H1 (cell line): ENCODE data around the gene ADRM1. TPM values are rescaled to one million over a fixed set of nuclear protein-coding genes. Genes with fewer than 3 reads are reported as not detected.

Experiments used
- CTCF ChIA-PET: fragments of 300-600 bp; sonication (Branson Sonifier 250); formaldehyde crosslinking; loops from one replicate; lab custom pipeline; 2021; ENCODE audit not compliant: partially characterized antibody; lab: Charles Lee
- POLR2A ChIA-PET: fragments of 300-600 bp; sonication (Branson Sonifier 250); formaldehyde crosslinking; loops from one replicate; lab custom pipeline; 2021; ENCODE audit warnings: inconsistent platforms; ENCODE audit not compliant: partially characterized antibody; lab: Charles Lee
- DNase-seq, 2 experiments: peaks; one replicate each; pipeline versions ENCODE4 v3.0.0 to v3.0.0-alpha.2; 2010 to 2022; ENCODE audit warnings: low spot score in 2 of 2, low read depth in 1 of 2, mixed read lengths in 1 of 2
- FAIRE-seq: peaks from 2 replicates; lab custom pipeline; 2011; peaks lifted over from hg19 to GRCh38; lab: Jason Lieb, UNC
- H2AFZ ChIP-seq: 2 replicates; pipeline ENCODE4 v1.8.1; 2012; ENCODE audit warnings: low read length, inconsistent platforms
- H2AK5ac ChIP-seq: 2 replicates; pipeline ENCODE4 v1.6.1; 2013; ENCODE audit warnings: low read depth, low read length
- H2BK120ac ChIP-seq: replicated peaks from 2 replicates; pipeline ENCODE3; 2013; ENCODE audit warnings: low read depth, low read length, inconsistent platforms
- H2BK12ac ChIP-seq: 2 replicates; pipeline ENCODE4 v1.6.1; 2013; ENCODE audit warnings: low read depth, low read length
- H2BK15ac ChIP-seq: 2 replicates; pipeline ENCODE4 v1.6.1; 2013; ENCODE audit warnings: low read length
- H2BK20ac ChIP-seq: 2 replicates; pipeline ENCODE4 v1.6.1; 2013; ENCODE audit warnings: low read length
- H2BK5ac ChIP-seq: 2 replicates; pipeline ENCODE4 v1.6.1; 2013; ENCODE audit warnings: low read depth, low read length
- H3K14ac ChIP-seq: 2 replicates; pipeline ENCODE4 v1.6.1; 2013; ENCODE audit warnings: inconsistent platforms; ENCODE audit not compliant: insufficient read length
- H3K18ac ChIP-seq: 2 replicates; pipeline ENCODE4 v1.6.1; 2013; ENCODE audit warnings: low read length; ENCODE audit errors: extremely low read depth
- H3K23ac ChIP-seq: 2 replicates; pipeline ENCODE4 v1.6.1; 2013; ENCODE audit warnings: inconsistent platforms; ENCODE audit not compliant: insufficient read length
- H3K23me2 ChIP-seq: 2 replicates; pipeline ENCODE4 v1.6.1; 2013; ENCODE audit warnings: low read depth, low read length
- H3K27ac ChIP-seq: 2 replicates; pipeline ENCODE4 v1.6.1; 2011; ENCODE audit warnings: low read depth, low read length, inconsistent platforms
- H3K27me3 ChIP-seq, 4 experiments: replicated peaks in 1 of 4; 1 replicate in 1 of 4; 2 replicates in 3 of 4; pipeline versions ENCODE4 v1.6.1 to v1.8.1; 2011 to 2013; ENCODE audit warnings: low read length in 3 of 4, mild to moderate bottlenecking in 3 of 4, inconsistent platforms in 2 of 4, mixed read lengths in 2 of 4, moderate library complexity in 1 of 4; ENCODE audit not compliant: control insufficient read depth in 3 of 4, insufficient read depth in 3 of 4; ENCODE audit errors: extremely low read depth in 1 of 4
- H3K36me3 ChIP-seq, 4 experiments: 2 replicates each; pipeline versions ENCODE4 v1.6.1 to v1.8.1; 2011 to 2013; ENCODE audit warnings: mild to moderate bottlenecking in 4 of 4, low read length in 3 of 4, moderate library complexity in 2 of 4, control low read depth in 1 of 4, inconsistent platforms in 1 of 4; ENCODE audit not compliant: insufficient read depth in 4 of 4, control insufficient read depth in 2 of 4
- H3K4ac ChIP-seq: replicated peaks from 2 replicates; pipeline ENCODE3; 2013; ENCODE audit warnings: low read length, low read depth, mixed read lengths, inconsistent platforms; ENCODE audit not compliant: insufficient read length
- H3K4me1 ChIP-seq, 4 experiments: replicated peaks in 1 of 4; 1 replicate in 1 of 4; 2 replicates in 3 of 4; pipeline versions ENCODE4 v1.6.1 to v1.8.1; 2011 to 2013; ENCODE audit warnings: low read length in 3 of 4, inconsistent platforms in 2 of 4, mixed read lengths in 1 of 4; ENCODE audit not compliant: insufficient read depth in 4 of 4, control insufficient read depth in 3 of 4
- H3K4me2 ChIP-seq, 2 experiments: 2 replicates each; pipeline versions ENCODE4 v1.6.1 to v1.8.1; 2011 to 2013; ENCODE audit warnings: low read depth in 2 of 2, low read length in 2 of 2, control low read depth in 1 of 2, inconsistent platforms in 1 of 2, mild to moderate bottlenecking in 1 of 2; ENCODE audit not compliant: insufficient read depth in 1 of 2
- H3K4me3 ChIP-seq, 4 experiments: fragments of 200-600, 300-600 bp in 1 of 4; sonication (generic), shearing (Covaris generic), sonication (Bioruptor Twin) in 1 of 4; 2 replicates each; pipeline versions ENCODE4 v1.5.1 to v1.8.1; 2011 to 2016; ENCODE audit warnings: low read length in 4 of 4, low read depth in 3 of 4, control low read depth in 2 of 4, inconsistent platforms in 2 of 4, mild to moderate bottlenecking in 2 of 4, mixed read lengths in 1 of 4, moderate library complexity in 1 of 4; ENCODE audit not compliant: insufficient read depth in 2 of 4; ENCODE audit errors: extremely low read depth in 1 of 4
- H3K56ac ChIP-seq: replicated peaks from 2 replicates; pipeline ENCODE3; 2013; ENCODE audit warnings: low read depth, mild to moderate bottlenecking, mixed read lengths, low read length, inconsistent platforms; ENCODE audit not compliant: insufficient read length
- H3K79me1 ChIP-seq: 2 replicates; pipeline ENCODE4 v1.6.1; 2013; ENCODE audit warnings: low read depth, low read length, control low read depth
- H3K79me2 ChIP-seq, 2 experiments: 2 replicates each; pipeline versions ENCODE4 v1.6.1 to v1.8.1; 2012 to 2013; ENCODE audit warnings: low read length in 2 of 2, mild to moderate bottlenecking in 2 of 2, inconsistent platforms in 1 of 2; ENCODE audit not compliant: insufficient read depth in 2 of 2, control insufficient read depth in 1 of 2
- H3K9ac ChIP-seq, 4 experiments: replicated peaks in 1 of 4; 1 replicate in 1 of 4; 2 replicates in 3 of 4; pipeline versions ENCODE4 v1.6.1 to v1.8.1; 2011 to 2013; ENCODE audit warnings: low read depth in 3 of 4, low read length in 3 of 4, control low read depth in 2 of 4, mild to moderate bottlenecking in 2 of 4, moderate library complexity in 2 of 4, inconsistent platforms in 1 of 4; ENCODE audit errors: extremely low read depth in 1 of 4
- H3K9me3 ChIP-seq, 2 experiments: 2 replicates each; pipeline versions ENCODE4 v1.6.1 to v1.8.1; 2012 to 2013; ENCODE audit warnings: mild to moderate bottlenecking in 2 of 2, moderate library complexity in 2 of 2, control low read depth in 1 of 2, inconsistent platforms in 1 of 2, low read depth in 1 of 2, low read length in 1 of 2, mixed read lengths in 1 of 2; ENCODE audit not compliant: insufficient read depth in 2 of 2
- H4K20me1 ChIP-seq, 2 experiments: replicated peaks in 1 of 2; 2 replicates each; pipeline versions ENCODE3 to v1.8.1; 2011 to 2013; ENCODE audit warnings: inconsistent platforms in 2 of 2, low read length in 2 of 2, mild to moderate bottlenecking in 1 of 2; ENCODE audit not compliant: insufficient read depth in 2 of 2, control insufficient read depth in 1 of 2
- H4K5ac ChIP-seq: 2 replicates; pipeline ENCODE4 v1.6.1; 2013; ENCODE audit warnings: low read length, low read depth, mixed read lengths, inconsistent platforms; ENCODE audit not compliant: insufficient read length
- H4K8ac ChIP-seq: 2 replicates; pipeline ENCODE4 v1.8.0; 2013; ENCODE audit warnings: mild to moderate bottlenecking, moderate library complexity, low read length, inconsistent platforms; ENCODE audit not compliant: insufficient read depth; ENCODE audit errors: extremely low read depth
- H4K91ac ChIP-seq: replicated peaks from 2 replicates; pipeline ENCODE3; 2013; ENCODE audit warnings: low read length, mixed read lengths, inconsistent platforms; ENCODE audit not compliant: insufficient read length
- ASH2L ChIP-seq: fragments of 200-600, 300-600 bp; sonication (generic); IDR thresholded peaks from one replicate; pipeline ENCODE4 v1.7.1; 2017; ENCODE audit warnings: low read length
- CTBP2 ChIP-seq: IDR thresholded peaks from 2 replicates; pipeline ENCODE4 v1.7.0; 2011; ENCODE audit warnings: borderline replicate concordance, mild to moderate bottlenecking, moderate library complexity, mixed read lengths, low read length; ENCODE audit not compliant: insufficient read depth, insufficient read length
- EGR1 ChIP-seq: IDR thresholded peaks from 2 replicates; pipeline ENCODE4 v1.6.1; 2011; ENCODE audit warnings: low read depth, low read length, borderline replicate concordance
- JUN ChIP-seq: IDR thresholded peaks from 2 replicates; pipeline ENCODE4 v1.6.1; 2011; ENCODE audit warnings: low read depth, mild to moderate bottlenecking, improper control_type of control experiment, low read length
- KDM1A ChIP-seq: fragments of 200-600, 300-600 bp; sonication (generic); IDR thresholded peaks from 2 replicates; pipeline ENCODE4 v1.7.1; 2016; ENCODE audit warnings: mild to moderate bottlenecking, low read length, borderline replicate concordance
- PHF8 ChIP-seq: fragments of 200-600 bp; sonication (generic); conservative IDR thresholded peaks from 2 replicates; pipeline ENCODE4 v1.7.1; 2012; ENCODE audit warnings: low read depth, mild to moderate bottlenecking, inconsistent platforms, low read length, moderate library complexity
- POLR2A ChIP-seq, 2 experiments: IDR thresholded peaks; 1 replicate in 1 of 2; 2 replicates in 1 of 2; pipeline ENCODE4 v1.6.1; 2011; ENCODE audit warnings: low read depth in 2 of 2, low read length in 2 of 2, mild to moderate bottlenecking in 2 of 2; ENCODE audit errors: control extremely low read depth in 1 of 2
- RBBP5 ChIP-seq: IDR thresholded peaks from 2 replicates; pipeline ENCODE4 v1.7.1; 2012; ENCODE audit warnings: low read depth, mild to moderate bottlenecking, inconsistent platforms, low read length, moderate library complexity, borderline replicate concordance
- RFX5 ChIP-seq: IDR thresholded peaks from 2 replicates; pipeline ENCODE4 v1.6.1; 2011; ENCODE audit warnings: low read depth, low read length, improper control_type of control experiment, borderline replicate concordance
- SIN3A ChIP-seq, 2 experiments: IDR thresholded peaks in 1 of 2; conservative IDR thresholded peaks in 1 of 2; 2 replicates each; pipeline ENCODE4 v1.6.1; 2011 to 2012; ENCODE audit warnings: low read length in 2 of 2, improper control_type of control experiment in 1 of 2, low read depth in 1 of 2, mild to moderate bottlenecking in 1 of 2
- WGBS, 2 experiments: shearing (Covaris generic) in 1 of 2; methylation state at CpG; one replicate each; pipeline versions ENCODE4 v1.1.6 to v1.1.7; 2013 to 2015; ENCODE audit warnings: low lambda C conversion rate in 2 of 2, mixed read lengths in 2 of 2, inconsistent platforms in 1 of 2, low coverage in 1 of 2, missing lambda C conversion rate in 1 of 2; ENCODE audit not compliant: insufficient replicate concordance in 2 of 2, insufficient coverage in 1 of 2, insufficient read length in 1 of 2; ENCODE audit errors: extremely low coverage in 1 of 2, missing lambda C conversion rate in 1 of 2; 5-methylcytosine and 5-hydroxymethylcytosine counted together
- polyA plus RNA-seq, 7 experiments: library from polyadenylated mRNA; depleted of rRNA in 3 of 7; stranded (reverse) in 5 of 7; unstranded in 2 of 7; fragments of >200 nt in 5 of 7; fragments of 200-250 nt in 2 of 7; gene quantifications; 1 replicate in 5 of 7; 2 replicates in 1 of 7; 4 replicates in 1 of 7; pipeline versions ENCODE4 v1.2.1 to v1.2.3, GENCODE V29; 2011 to 2013; ENCODE audit warnings: missing spikeins in 2 of 7, mixed read lengths in 2 of 7
- total RNA-seq: library from RNA; stranded (reverse); fragmentation: NEBNext Ultra II Directional; extraction: Animal tissue kit (Norgen Biotek cat#: 25700); gene quantifications from 2 replicates; pipeline ENCODE4 v1.2.1, GENCODE V29; 2021
- TF ChIP-seq, protein P1 (sequence below): IDR thresholded peaks from 2 replicates; pipeline ENCODE4 v1.6.1; 2011; ENCODE audit warnings: low read depth, mild to moderate bottlenecking, low read length; ENCODE audit not compliant: insufficient read depth

The ADRM1 gene
- total and polyA plus RNA-seq, 2 of the 8 experiments (the other 6 are each of a cell fraction or from before 2014, with no cell fraction given), result 126 to 214 TPM

- POLR2A ChIA-PET, result interaction anchor here (0.9 to 14.6 kb wide), 9 partner anchors 12 to 98 kb away, joined by 3 to 170 read pairs (median 4); partner anchors contain the start of genes LAMA5 and RPS21
- peak overlapping the region; percentile 62 to 96 (median 90) for H3K4me3 ChIP-seq
- H3K18ac ChIP-seq, result no peak overlapping the region
- no peaks in the 10 kb centered on the region for H3K9me3 ChIP-seq
- CTCF ChIA-PET, result interaction anchor here (1.3 to 1.8 kb wide), 3 partner anchors 62 to 80 kb away, joined by 4 to 5 read pairs (median 5); no protein-coding TSS in a partner anchor
- no peak for FAIRE-seq
- H4K5ac ChIP-seq, result no peak overlapping the region
- H3K4ac ChIP-seq, result no peak overlapping the region
- no peak overlapping the region for H4K8ac ChIP-seq
- WGBS, 2 experiments, result 0% methylated on average over 6 of the region's 39 CpGs; no CpG with 5 or more reads in 1 of the 2 experiments
- H3K14ac ChIP-seq, result no peak overlapping the region
- no peak for TF ChIP-seq EGR1
- no peak for TF ChIP-seq KDM1A
- TF ChIP-seq ASH2L, result no peak
- TF ChIP-seq JUN, result no peak
- TF ChIP-seq RFX5, result no peak
- TF ChIP-seq RBBP5, result no peak
- TF ChIP-seq PHF8, result peak; percentile 63
- 0 out of 4 replicates have a peak, but pooled peaks of 1 of the 2 experiments have one; percentile 7 for TF ChIP-seq SIN3A (conservative IDR thresholded peaks at IDR 0.05 in 1 of 2, IDR thresholded peaks at IDR 0.05 in 1 of 2; ENCODE audit: low read depth in 1 of 2, low read length in 2 of 2)
- TF ChIP-seq, protein P1, sequence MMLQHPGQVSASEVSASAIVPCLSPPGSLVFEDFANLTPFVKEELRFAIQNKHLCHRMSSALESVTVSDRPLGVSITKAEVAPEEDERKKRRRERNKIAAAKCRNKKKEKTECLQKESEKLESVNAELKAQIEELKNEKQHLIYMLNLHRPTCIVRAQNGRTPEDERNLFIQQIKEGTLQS, result no peak
- TF ChIP-seq CTBP2, result no peak
- TF ChIP-seq POLR2A (IDR thresholded peaks at IDR 0.05; ENCODE audit: control extremely low read depth in 1 of 2, low read depth in 2 of 2, low read length in 2 of 2), result 0 out of 3 replicates have a peak, but pooled peaks of 1 of the 2 experiments have one; percentile 6
- TF ChIP-seq, all 59 proteins: peak for 3
- peaks cover 18% of the 10 kb centered on the region for H3K79me1 ChIP-seq
- peak overlapping the region; percentile 60; the same call in 1 of the 2 replicates for H3K27ac ChIP-seq
- no peak overlapping the region for H2BK12ac ChIP-seq
- H3K36me3 ChIP-seq, result peaks cover 20 to 39% (median 30%) of the 10 kb centered on the region in 4 experiments
- peaks cover 33 to 41% of the 10 kb centered on the region in 2 experiments for H4K20me1 ChIP-seq
- DNase-seq, result no peak
- H2BK120ac ChIP-seq, result no peak overlapping the region
- no peak overlapping the region for H2AFZ ChIP-seq
- H3K23me2 ChIP-seq, result peaks cover 10% of the 10 kb centered on the region; the same call in 1 of the 2 replicates
- H2BK5ac ChIP-seq, result no peak overlapping the region
- no peak overlapping the region for H2AK5ac ChIP-seq
- H3K9ac ChIP-seq, result peak overlapping the region in 3 of 4 experiments; percentile 56 to 85 (median 75); a peak in 5 of 7 replicates
- H2BK15ac ChIP-seq, result no peak overlapping the region
- peak overlapping the region; percentile 80; a peak in 3 of 4 replicates for H3K4me2 ChIP-seq
- no peak overlapping the region for H2BK20ac ChIP-seq
- H3K56ac ChIP-seq, result peak overlapping the region; percentile 64
- H3K23ac ChIP-seq, result no peak overlapping the region
- H4K91ac ChIP-seq, result no peak overlapping the region
- peaks cover 18 to 31% of the 10 kb centered on the region in 2 experiments; a peak in 3 of 4 replicates for H3K79me2 ChIP-seq
- peaks cover 0 to 9% (median 4%) of the 10 kb centered on the region in 4 experiments; a peak in 5 of 7 replicates for H3K4me1 ChIP-seq
- no peaks in the 10 kb centered on the region for H3K27me3 ChIP-seq
Observed at GRCh38 chr20:62303062-62303339, 204 bp downstream of the ADRM1 start.
